ENCODE results near the gene OIT3.

Gene OIT3

DNA sequence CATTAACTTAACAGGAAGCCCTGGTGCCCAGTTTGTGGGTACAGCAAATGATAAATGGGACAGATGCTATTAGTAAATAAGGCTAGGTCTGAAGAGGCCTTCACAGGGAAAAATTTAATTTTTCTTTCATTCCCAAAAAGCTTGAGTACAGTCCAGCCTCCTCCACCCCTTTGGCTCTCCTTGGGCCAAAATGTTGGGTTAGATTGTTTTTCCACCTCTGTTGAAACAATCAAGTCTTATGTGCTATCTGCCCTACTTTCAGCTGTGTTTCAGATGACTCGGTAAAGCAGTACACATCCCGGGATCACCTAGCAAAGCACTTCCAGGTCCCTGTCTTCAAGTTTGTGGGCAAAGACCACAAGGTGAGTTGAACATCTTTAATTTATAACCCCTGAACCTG is 36.7 kb downstream of the OIT3 start:
- TF ChIP-seq, protein P1, sequence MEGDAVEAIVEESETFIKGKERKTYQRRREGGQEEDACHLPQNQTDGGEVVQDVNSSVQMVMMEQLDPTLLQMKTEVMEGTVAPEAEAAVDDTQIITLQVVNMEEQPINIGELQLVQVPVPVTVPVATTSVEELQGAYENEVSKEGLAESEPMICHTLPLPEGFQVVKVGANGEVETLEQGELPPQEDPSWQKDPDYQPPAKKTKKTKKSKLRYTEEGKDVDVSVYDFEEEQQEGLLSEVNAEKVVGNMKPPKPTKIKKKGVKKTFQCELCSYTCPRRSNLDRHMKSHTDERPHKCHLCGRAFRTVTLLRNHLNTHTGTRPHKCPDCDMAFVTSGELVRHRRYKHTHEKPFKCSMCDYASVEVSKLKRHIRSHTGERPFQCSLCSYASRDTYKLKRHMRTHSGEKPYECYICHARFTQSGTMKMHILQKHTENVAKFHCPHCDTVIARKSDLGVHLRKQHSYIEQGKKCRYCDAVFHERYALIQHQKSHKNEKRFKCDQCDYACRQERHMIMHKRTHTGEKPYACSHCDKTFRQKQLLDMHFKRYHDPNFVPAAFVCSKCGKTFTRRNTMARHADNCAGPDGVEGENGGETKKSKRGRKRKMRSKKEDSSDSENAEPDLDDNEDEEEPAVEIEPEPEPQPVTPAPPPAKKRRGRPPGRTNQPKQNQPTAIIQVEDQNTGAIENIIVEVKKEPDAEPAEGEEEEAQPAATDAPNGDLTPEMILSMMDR (conservative IDR thresholded peaks at IDR 0.05; ENCODE audit: low read depth, low read length): no peak
- DNase-seq (ENCODE audit: low read depth): no peak
- no peak overlapping the region for H3K4me3 ChIP-seq (ENCODE audit: low read length)

DNA sequence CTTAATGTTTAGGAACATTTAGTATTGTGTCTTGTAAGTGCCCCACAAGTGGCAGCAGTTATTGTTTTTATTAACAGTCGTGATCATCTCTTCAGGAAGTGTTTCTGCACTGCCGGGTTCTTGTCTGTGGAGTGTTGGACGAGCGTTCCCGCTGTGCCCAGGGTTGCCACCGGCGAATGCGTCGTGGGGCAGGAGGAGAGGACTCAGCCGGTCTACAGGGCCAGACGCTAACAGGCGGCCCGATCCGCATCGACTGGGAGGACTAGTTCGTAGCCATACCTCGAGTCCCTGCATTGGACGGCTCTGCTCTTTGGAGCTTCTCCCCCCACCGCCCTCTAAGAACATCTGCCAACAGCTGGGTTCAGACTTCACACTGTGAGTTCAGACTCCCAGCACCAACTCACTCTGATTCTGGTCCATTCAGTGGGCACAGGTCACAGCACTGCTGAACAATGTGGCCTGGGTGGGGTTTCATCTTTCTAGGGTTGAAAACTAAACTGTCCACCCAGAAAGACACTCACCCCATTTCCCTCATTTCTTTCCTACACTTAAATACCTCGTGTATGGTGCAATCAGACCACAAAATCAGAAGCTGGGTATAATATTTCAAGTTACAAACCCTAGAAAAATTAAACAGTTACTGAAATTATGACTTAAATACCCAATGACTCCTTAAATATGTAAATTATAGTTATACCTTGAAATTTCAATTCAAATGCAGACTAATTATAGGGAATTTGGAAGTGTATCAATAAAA is 38.9 kb downstream of the OIT3 start:
- TF ChIP-seq, protein P1 (conservative IDR thresholded peaks at IDR 0.05; ENCODE audit: low read depth, low read length): no peak
- DNase-seq (ENCODE audit: low read depth): no peak
- no peak overlapping the region for H3K4me3 ChIP-seq (ENCODE audit: low read length)

DNA sequence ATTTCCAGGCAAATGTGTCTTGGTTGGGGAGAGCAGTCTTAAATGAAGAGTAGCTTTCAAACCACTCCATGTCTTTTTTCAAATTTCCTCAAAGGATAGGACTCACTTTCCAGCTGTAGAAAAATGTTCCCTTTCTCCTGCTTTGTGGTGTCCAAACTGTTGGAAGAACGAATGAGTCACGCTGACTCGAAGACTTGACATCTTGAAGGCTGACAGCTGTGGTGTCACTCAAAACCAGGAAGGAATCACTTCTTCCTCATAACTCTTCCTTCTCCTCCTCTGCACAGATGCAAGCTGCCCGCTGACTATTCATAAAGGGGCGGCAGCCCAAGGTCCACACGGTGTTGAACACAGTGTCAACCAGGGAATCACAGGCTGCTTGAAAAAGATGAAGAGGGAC is 41.8 kb downstream of the OIT3 start:
- H3K4me3 ChIP-seq (ENCODE audit: low read length): no peak overlapping the region
- TF ChIP-seq, protein P1 (conservative IDR thresholded peaks at IDR 0.05; ENCODE audit: low read depth, low read length): no peak
- no peak for DNase-seq (ENCODE audit: low read depth)

DNA sequence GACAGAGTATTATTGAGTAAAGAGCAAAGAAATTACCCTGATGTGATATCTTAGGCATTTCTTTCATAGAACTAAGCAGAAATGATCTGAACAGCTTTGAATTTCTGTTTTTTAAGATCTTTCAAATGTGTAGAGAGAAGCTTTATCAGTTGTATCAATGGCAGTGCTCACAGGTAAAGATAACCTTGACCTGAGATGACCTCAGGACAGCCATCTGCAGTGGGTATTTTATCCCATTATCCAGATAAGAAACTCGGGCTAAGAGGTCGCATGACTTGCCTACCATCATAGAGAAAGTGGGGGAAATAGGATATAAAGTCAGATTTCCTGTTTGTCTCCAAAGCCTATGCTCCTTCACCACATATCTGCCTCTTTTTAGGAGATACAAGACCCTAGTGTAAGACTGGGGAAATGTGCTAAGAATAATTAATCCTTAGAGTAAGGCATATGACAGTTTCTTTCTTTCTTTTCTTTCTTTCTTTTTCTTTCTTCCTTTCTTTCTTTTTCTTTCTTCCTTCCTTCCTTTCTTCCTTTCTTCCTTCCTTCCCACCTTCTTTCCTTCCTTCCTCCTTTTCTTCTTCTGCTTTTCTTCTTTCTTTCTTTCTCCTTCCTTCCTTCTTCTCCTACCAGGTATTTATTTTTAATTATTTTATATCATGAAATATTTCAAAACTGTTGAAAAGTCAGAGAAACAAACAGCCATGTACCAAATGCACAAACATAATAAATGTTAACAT is 50.1 kb downstream of the OIT3 start:
- DNase-seq (ENCODE audit: low read depth): no peak
- TF ChIP-seq, protein P1 (conservative IDR thresholded peaks at IDR 0.05; ENCODE audit: low read depth, low read length): no peak

DNA sequence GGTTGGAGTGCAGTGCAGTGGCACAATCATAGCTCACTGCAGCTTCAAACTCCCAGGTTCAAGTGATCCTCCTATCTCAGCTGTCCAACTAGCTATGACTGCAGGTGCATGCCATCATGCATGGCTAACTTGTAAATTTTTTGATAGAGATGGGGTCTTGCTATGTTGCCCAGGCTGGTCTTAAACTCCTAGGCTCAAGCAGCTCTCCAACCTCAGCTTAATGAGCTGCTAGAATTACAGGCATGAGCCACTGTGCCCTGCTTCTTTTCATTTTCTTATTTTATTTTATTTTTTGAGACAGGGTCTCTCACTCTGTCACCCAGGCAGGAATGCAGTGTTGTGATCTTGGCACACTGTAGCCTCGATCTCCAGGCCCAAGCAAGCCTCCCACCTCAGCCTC is 53.4 kb downstream of the OIT3 start:
- TF ChIP-seq, protein P1 (conservative IDR thresholded peaks at IDR 0.05; ENCODE audit: low read depth, low read length): no peak
- H3K4me3 ChIP-seq (ENCODE audit: low read length): no peak overlapping the region
- no peak for DNase-seq (ENCODE audit: low read depth)

More for the DNA sequence above, 50.1 kb downstream of the OIT3 start:
- H3K4me3 ChIP-seq (ENCODE audit: low read length): no peak overlapping the region

DNA sequence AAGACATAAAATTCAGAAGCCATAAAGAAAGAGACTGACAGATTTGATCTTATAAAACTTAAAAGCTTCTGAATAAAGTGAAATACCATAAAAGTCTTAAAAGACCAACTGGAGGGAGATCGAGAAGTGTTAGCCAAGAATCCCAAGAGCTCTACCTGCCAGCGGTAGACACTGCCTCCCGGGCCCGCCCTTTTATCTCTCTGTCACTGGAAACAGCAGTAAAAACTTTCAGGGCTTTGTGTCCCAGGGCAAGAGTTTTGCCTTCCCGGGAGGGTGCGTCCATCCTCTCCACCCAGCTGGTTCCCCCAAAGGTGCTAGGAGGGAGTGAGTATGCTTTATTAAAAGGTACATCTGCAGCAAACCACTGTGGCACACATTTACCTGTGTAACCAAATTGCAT is 55.2 kb downstream of the OIT3 start:
- H3K4me3 ChIP-seq (ENCODE audit: low read length): no peak overlapping the region
- no peak for DNase-seq (ENCODE audit: low read depth)
- TF ChIP-seq, protein P1 (conservative IDR thresholded peaks at IDR 0.05; ENCODE audit: low read depth, low read length): no peak

DNA sequence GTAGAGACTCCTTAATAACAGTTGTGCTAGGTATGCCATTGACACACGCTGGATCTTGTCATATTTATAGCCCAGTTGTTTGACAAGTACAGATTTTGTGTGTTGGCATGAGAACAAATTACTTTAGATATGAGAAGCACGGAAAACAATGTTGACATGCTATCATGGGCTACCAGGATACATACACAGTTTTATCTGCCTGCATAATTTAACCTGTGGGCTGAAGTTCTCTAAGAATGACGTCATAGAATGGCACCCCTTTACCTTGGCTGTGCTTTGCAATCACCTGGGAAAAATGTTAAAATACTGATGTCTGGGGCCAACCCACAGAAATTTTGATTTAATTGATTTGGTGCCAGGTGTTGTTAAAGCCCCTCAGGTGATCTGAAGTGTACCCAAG is 58.2 kb downstream of the OIT3 start:
- H3K4me3 ChIP-seq (ENCODE audit: low read length): no peak overlapping the region
- no peak for DNase-seq (ENCODE audit: low read depth)
- TF ChIP-seq, protein P1 (conservative IDR thresholded peaks at IDR 0.05; ENCODE audit: low read depth, low read length): no peak

Measured in retinal pigment epithelial cell (primary cell).